H9 (cell line): ENCODE results near the gene TTC9. TPM values are rescaled to one million over a fixed set of nuclear protein-coding genes. Genes with fewer than 3 reads are reported as not detected.

Experiments used
- DNase-seq: peaks from one replicate; pipeline ENCODE4 v3.0.0-alpha.2; 2017
- H2AFZ ChIP-seq: one replicate; pipeline ENCODE4 v1.6.1; 2013; ENCODE audit warnings: mild to moderate bottlenecking, low read length, control low read depth, moderate library complexity
- H2AK5ac ChIP-seq: 2 replicates; pipeline ENCODE4 v1.6.1; 2013; ENCODE audit warnings: low read length, control low read depth, mixed read lengths; ENCODE audit not compliant: insufficient read length
- H2BK120ac ChIP-seq: one replicate; pipeline ENCODE4 v1.6.1; 2013; ENCODE audit warnings: low read depth, mild to moderate bottlenecking, low read length, control low read depth, inconsistent platforms; ENCODE audit not compliant: poor library complexity, severe bottlenecking
- H2BK12ac ChIP-seq: 2 replicates; pipeline ENCODE4 v1.6.1; 2013; ENCODE audit warnings: low read length, control low read depth, mixed read lengths, low read depth; ENCODE audit not compliant: insufficient read length
- H2BK15ac ChIP-seq: 2 replicates; pipeline ENCODE4 v1.6.1; 2013; ENCODE audit warnings: low read depth, low read length, control low read depth
- H2BK20ac ChIP-seq: one replicate; pipeline ENCODE4 v1.6.1; 2013; ENCODE audit warnings: low read depth, mild to moderate bottlenecking, low read length, control low read depth, inconsistent platforms; ENCODE audit not compliant: poor library complexity, severe bottlenecking
- H2BK5ac ChIP-seq: 2 replicates; pipeline ENCODE4 v1.6.1; 2013; ENCODE audit warnings: low read length, control low read depth, mixed read lengths; ENCODE audit not compliant: insufficient read length
- H3K14ac ChIP-seq: 2 replicates; pipeline ENCODE4 v1.6.1; 2013; ENCODE audit warnings: low read length, control low read depth; ENCODE audit not compliant: insufficient read depth
- H3K18ac ChIP-seq: 2 replicates; pipeline ENCODE4 v1.6.1; 2013; ENCODE audit warnings: low read depth, mild to moderate bottlenecking, mixed read lengths, low read length, control low read depth; ENCODE audit not compliant: insufficient read length
- H3K23ac ChIP-seq: 2 replicates; pipeline ENCODE4 v1.6.1; 2013; ENCODE audit warnings: low read length, control low read depth, mixed read lengths, low read depth; ENCODE audit not compliant: insufficient read length
- H3K23me2 ChIP-seq: 2 replicates; pipeline ENCODE4 v1.6.1; 2013; ENCODE audit warnings: low read depth, mild to moderate bottlenecking, mixed read lengths, low read length, control low read depth; ENCODE audit not compliant: insufficient read length, poor library complexity, severe bottlenecking
- H3K27ac ChIP-seq: 2 replicates; pipeline ENCODE4 v1.5.1; 2013; ENCODE audit warnings: low read length, control low read depth, mixed read lengths, low read depth; ENCODE audit not compliant: insufficient read length
- H3K27me3 ChIP-seq: 2 replicates; pipeline ENCODE4 v1.6.1; 2013; ENCODE audit warnings: low read length, control low read depth, inconsistent platforms; ENCODE audit not compliant: insufficient read depth
- H3K4ac ChIP-seq: 2 replicates; pipeline ENCODE4 v1.6.1; 2013; ENCODE audit warnings: low read depth, mild to moderate bottlenecking, control low read depth, inconsistent platforms, low read length, moderate library complexity
- H3K4me1 ChIP-seq: 2 replicates; pipeline ENCODE4 v1.6.1; 2013; ENCODE audit warnings: low read length, control low read depth, inconsistent platforms; ENCODE audit not compliant: insufficient read depth
- H3K4me2 ChIP-seq: 2 replicates; pipeline ENCODE4 v1.6.1; 2013; ENCODE audit warnings: low read length, control low read depth, mixed read lengths; ENCODE audit not compliant: insufficient read length, insufficient read depth
- H3K56ac ChIP-seq: 2 replicates; pipeline ENCODE4 v1.6.1; 2013; ENCODE audit warnings: low read depth, mild to moderate bottlenecking, mixed read lengths, low read length, control low read depth; ENCODE audit not compliant: insufficient read length
- H3K79me1 ChIP-seq: 2 replicates; pipeline ENCODE4 v1.6.1; 2013; ENCODE audit warnings: low read depth, mild to moderate bottlenecking, moderate library complexity, low read length, control low read depth, inconsistent platforms; ENCODE audit not compliant: insufficient read depth, poor library complexity, severe bottlenecking
- H3K79me2 ChIP-seq: 2 replicates; pipeline ENCODE4 v1.6.1; 2013; ENCODE audit warnings: low read length, control low read depth, inconsistent platforms; ENCODE audit not compliant: insufficient read depth
- H3K9ac ChIP-seq: 2 replicates; pipeline ENCODE4 v1.6.1; 2013; ENCODE audit warnings: low read length, control low read depth, mixed read lengths; ENCODE audit not compliant: insufficient read length; ENCODE audit errors: extremely low read depth
- H3K9me3 ChIP-seq: one replicate; pipeline ENCODE4 v1.6.1; 2013; ENCODE audit warnings: low read depth, low read length, inconsistent platforms; ENCODE audit not compliant: control insufficient read depth
- H3T11ph ChIP-seq: one replicate; pipeline ENCODE4 v1.6.1; 2013; ENCODE audit warnings: mild to moderate bottlenecking, low read length, control low read depth, inconsistent platforms
- H4K20me1 ChIP-seq: one replicate; pipeline ENCODE4 v1.6.1; 2013; ENCODE audit not compliant: control insufficient read depth, insufficient read length, insufficient read depth
- H4K5ac ChIP-seq: 2 replicates; pipeline ENCODE4 v1.6.1; 2013; ENCODE audit warnings: low read depth, mild to moderate bottlenecking, mixed read lengths, low read length, control low read depth; ENCODE audit not compliant: insufficient read length
- H4K8ac ChIP-seq: replicated peaks from 2 replicates; pipeline ENCODE4 v1.6.1; 2013; ENCODE audit warnings: low read length, control low read depth, mixed read lengths, low read depth; ENCODE audit not compliant: insufficient read length
- H4K91ac ChIP-seq: 2 replicates; pipeline ENCODE4 v1.6.1; 2013; ENCODE audit warnings: low read depth, mild to moderate bottlenecking, moderate library complexity, mixed read lengths, low read length, control low read depth; ENCODE audit not compliant: insufficient read length
- H3K27ac Mint-ChIP-seq, 3 experiments: 2 replicates in 2 of 3; 3 replicates in 1 of 3; pipeline ENCODE4 v1.8.0; 2020 to 2021; ENCODE audit warnings: mixed read lengths in 3 of 3, mild to moderate bottlenecking in 1 of 3, moderate library complexity in 1 of 3
- H3K27me3 Mint-ChIP-seq: 2 replicates; pipeline ENCODE4 v1.8.0; 2021; ENCODE audit warnings: low read depth, mild to moderate bottlenecking, moderate library complexity, mixed read lengths
- H3K36me3 Mint-ChIP-seq, 3 experiments: 2 replicates in 2 of 3; 3 replicates in 1 of 3; pipeline ENCODE4 v1.8.0; 2020 to 2021; ENCODE audit warnings: low read depth in 3 of 3, mixed read lengths in 3 of 3; ENCODE audit not compliant: insufficient read depth in 1 of 3
- H3K4me1 Mint-ChIP-seq, 2 experiments: 2 replicates each; pipeline ENCODE4 v1.8.0; 2020; ENCODE audit warnings: mixed read lengths in 2 of 2
- H3K4me3 Mint-ChIP-seq, 2 experiments: 2 replicates in 1 of 2; 3 replicates in 1 of 2; pipeline ENCODE4 v1.8.0; 2020 to 2021; ENCODE audit warnings: mild to moderate bottlenecking in 2 of 2, mixed read lengths in 2 of 2, moderate library complexity in 1 of 2
- H3K9me3 Mint-ChIP-seq, 2 experiments: 2 replicates in 1 of 2; 3 replicates in 1 of 2; pipeline ENCODE4 v1.8.0; 2020; ENCODE audit warnings: mild to moderate bottlenecking in 2 of 2, mixed read lengths in 2 of 2, moderate library complexity in 1 of 2
- WGBS: extraction: QIAGEN DNeasy Blood & Tissue Kit; methylation state at CpG from one replicate; pipeline ENCODE4 v1.1.7; 2013; ENCODE audit warnings: missing lambda C conversion rate, low lambda C conversion rate, mixed read lengths; ENCODE audit not compliant: insufficient read length; ENCODE audit errors: extremely low coverage; 5-methylcytosine and 5-hydroxymethylcytosine counted together
- total RNA-seq: library from RNA; stranded (reverse); gene quantifications from 2 replicates; pipeline ENCODE4 v1.2.1, GENCODE V29; 2021
- TF ChIP-seq, protein P1 (sequence below): fragments of 200-600 bp; sonication (generic); conservative IDR thresholded peaks from 3 replicates; pipeline ENCODE4 v1.8.0; 2021; ENCODE audit warnings: antibody characterized with exemption, mild to moderate bottlenecking

TTC9 gene
- total RNA-seq, 1 experiment from 2014 or later: 17.4 TPM

- H3K4me1 Mint-ChIP-seq: peaks cover 59 to 73% of the 10 kb centered on the region in 2 experiments
- no peak overlapping the region for H3K4me3 Mint-ChIP-seq
- Histone ChIP-seq H2AK5ac (no peak overlapping the region), H2BK20ac (no peak overlapping the region), H3K9me3 (no peaks in the 10 kb centered on the region), H3K4ac (no peak overlapping the region), H3K79me2 (peaks cover 32% of the 10 kb centered on the region; the same call in 1 of the 2 replicates), H4K8ac (no peak overlapping the region), H2BK5ac (no peak overlapping the region), H3T11ph (no peak overlapping the region), H3K27ac (no peak overlapping the region), H2BK15ac (no peak overlapping the region), H2BK120ac (no peak overlapping the region), H3K23ac (no peak overlapping the region), H3K4me2 (no peak overlapping the region), H3K18ac (no peak overlapping the region), H4K5ac (no peak overlapping the region), H4K91ac (no peak overlapping the region), H3K56ac (no peak overlapping the region), H3K27me3 (no peaks in the 10 kb centered on the region; the same call in 1 of the 2 replicates), H3K4me1 (peaks cover 43% of the 10 kb centered on the region), H3K14ac (no peak overlapping the region), H3K79me1 (peaks cover 4% of the 10 kb centered on the region), H2AFZ (no peak overlapping the region), H4K20me1 (no peaks in the 10 kb centered on the region), H3K9ac (no peak overlapping the region), H3K23me2 (no peaks in the 10 kb centered on the region), H2BK12ac (no peak overlapping the region)
- no peak for DNase-seq
- TF ChIP-seq, protein P1, sequence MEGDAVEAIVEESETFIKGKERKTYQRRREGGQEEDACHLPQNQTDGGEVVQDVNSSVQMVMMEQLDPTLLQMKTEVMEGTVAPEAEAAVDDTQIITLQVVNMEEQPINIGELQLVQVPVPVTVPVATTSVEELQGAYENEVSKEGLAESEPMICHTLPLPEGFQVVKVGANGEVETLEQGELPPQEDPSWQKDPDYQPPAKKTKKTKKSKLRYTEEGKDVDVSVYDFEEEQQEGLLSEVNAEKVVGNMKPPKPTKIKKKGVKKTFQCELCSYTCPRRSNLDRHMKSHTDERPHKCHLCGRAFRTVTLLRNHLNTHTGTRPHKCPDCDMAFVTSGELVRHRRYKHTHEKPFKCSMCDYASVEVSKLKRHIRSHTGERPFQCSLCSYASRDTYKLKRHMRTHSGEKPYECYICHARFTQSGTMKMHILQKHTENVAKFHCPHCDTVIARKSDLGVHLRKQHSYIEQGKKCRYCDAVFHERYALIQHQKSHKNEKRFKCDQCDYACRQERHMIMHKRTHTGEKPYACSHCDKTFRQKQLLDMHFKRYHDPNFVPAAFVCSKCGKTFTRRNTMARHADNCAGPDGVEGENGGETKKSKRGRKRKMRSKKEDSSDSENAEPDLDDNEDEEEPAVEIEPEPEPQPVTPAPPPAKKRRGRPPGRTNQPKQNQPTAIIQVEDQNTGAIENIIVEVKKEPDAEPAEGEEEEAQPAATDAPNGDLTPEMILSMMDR: no peak
- no peaks in the 10 kb centered on the region for H3K9me3 Mint-ChIP-seq
- no CpG with 5 or more reads among the region's 4 CpGs for WGBS
- no peaks in the 10 kb centered on the region for H3K27me3 Mint-ChIP-seq
- peaks cover 17 to 26% (median 22%) of the 10 kb centered on the region in 3 experiments for H3K36me3 Mint-ChIP-seq
- H3K27ac Mint-ChIP-seq: peak overlapping the region in 2 of 3 experiments; percentile 12 to 20; a peak in 2 of 7 replicates
Measured at GRCh38 chr14:70649803-70650202, 8.1 kb downstream of the TTC9 start.
